ENCODE measurements around the gene RASAL1.

- no peak for TF ChIP-seq POLR2A (IDR thresholded peaks at IDR 0.05; ENCODE audit: extremely low read depth, insufficient read length)
- no peak for TF ChIP-seq CTCF (IDR thresholded peaks at IDR 0.05; ENCODE audit: low read depth, low read length)
- no peak for TF ChIP-seq MAX (IDR thresholded peaks at IDR 0.05; ENCODE audit: low read depth, low read length)
Measured at GRCh38 chr12:113113397-113113796, 22.2 kb downstream of the RASAL1 start.
